ENCODE results near the gene OR2W3. TPM values are rescaled to one million over a fixed set of nuclear protein-coding genes. Genes with fewer than 3 reads are reported as not detected.

Gene OR2W3
- total RNA-seq, 1 donor from 2014 or later: 0.75 TPM

- Mint-ChIP-seq H3K27ac (ENCODE audit: unreplicated experiment) (no peak overlapping the region), H3K36me3 (ENCODE audit: unreplicated experiment) (no peaks in the 10 kb centered on the region), H3K9me3 (ENCODE audit: unreplicated experiment) (peaks cover 9% of the 10 kb centered on the region), H3K27me3 (ENCODE audit: unreplicated experiment) (no peaks in the 10 kb centered on the region), H3K4me1 (ENCODE audit: unreplicated experiment) (peaks cover 9% of the 10 kb centered on the region), H3K4me3 (ENCODE audit: unreplicated experiment) (peak overlapping the region; percentile 71)
- no peak for DNase-seq (ENCODE audit: extremely low spot score, unreplicated experiment)
- TF ChIP-seq CTCF (IDR thresholded peaks at IDR 0.05): no peak
Measured at GRCh38 chr1:247855911-247856310, 39.5 kb upstream of the OR2W3 start.

GRCh38 chr1:247857069-247857984 is 38.1 kb upstream of the OR2W3 start, which contains the start of gene TRIM58:
TSS of gene TRIM58 (plus strand) at chr1:247857187. CDS start at chr1:247857247, 60 bp downstream.
- no peaks in the 10 kb centered on the region for H3K27me3 Mint-ChIP-seq (ENCODE audit: unreplicated experiment)
- no peak within 1 kb of the TSS for H3K27ac Mint-ChIP-seq (ENCODE audit: unreplicated experiment)
- DNase-seq (ENCODE audit: extremely low spot score, unreplicated experiment): no peak
- H3K36me3 Mint-ChIP-seq (ENCODE audit: unreplicated experiment): no peaks in the 10 kb centered on the region
- peaks cover 9% of the 10 kb centered on the region for H3K4me1 Mint-ChIP-seq (ENCODE audit: unreplicated experiment)
- peak within 1 kb of the TSS; percentile 74 for H3K4me3 Mint-ChIP-seq (ENCODE audit: unreplicated experiment)
- H3K9me3 Mint-ChIP-seq (ENCODE audit: unreplicated experiment): peaks cover 4% of the 10 kb centered on the region
- TF ChIP-seq CTCF (IDR thresholded peaks at IDR 0.05): peak; percentile 41

- H3K4me1 Mint-ChIP-seq (ENCODE audit: unreplicated experiment): peaks cover 9% of the 10 kb centered on the region
- no peaks in the 10 kb centered on the region for H3K27me3 Mint-ChIP-seq (ENCODE audit: unreplicated experiment)
- H3K4me3 Mint-ChIP-seq (ENCODE audit: unreplicated experiment): peak overlapping the region; percentile 74
- no peak for DNase-seq (ENCODE audit: extremely low spot score, unreplicated experiment)
- no peak for TF ChIP-seq CTCF (IDR thresholded peaks at IDR 0.05)
- H3K9me3 Mint-ChIP-seq (ENCODE audit: unreplicated experiment): peaks cover 4% of the 10 kb centered on the region
- H3K27ac Mint-ChIP-seq (ENCODE audit: unreplicated experiment): no peak overlapping the region
- H3K36me3 Mint-ChIP-seq (ENCODE audit: unreplicated experiment): no peaks in the 10 kb centered on the region
Measured at GRCh38 chr1:247857985-247858619, 37.3 kb upstream of the OR2W3 start.

- Mint-ChIP-seq H3K27ac (ENCODE audit: unreplicated experiment) (no peak overlapping the region), H3K27me3 (ENCODE audit: unreplicated experiment) (no peaks in the 10 kb centered on the region), H3K4me1 (ENCODE audit: unreplicated experiment) (peaks cover 5% of the 10 kb centered on the region), H3K4me3 (ENCODE audit: unreplicated experiment) (no peak overlapping the region), H3K9me3 (ENCODE audit: unreplicated experiment) (peaks cover 4% of the 10 kb centered on the region), H3K36me3 (ENCODE audit: unreplicated experiment) (peaks cover 2% of the 10 kb centered on the region)
- DNase-seq (ENCODE audit: extremely low spot score, unreplicated experiment): no peak
- TF ChIP-seq CTCF (IDR thresholded peaks at IDR 0.05): no peak
Measured at GRCh38 chr1:247862756-247863155, 32.6 kb upstream of the OR2W3 start.

GRCh38 chr1:247864644-247865043 is 30.7 kb upstream of the OR2W3 start:
- no peaks in the 10 kb centered on the region for H3K4me1 Mint-ChIP-seq (ENCODE audit: unreplicated experiment)

More at GRCh38 chr1:247864644-247865043, 30.7 kb upstream of the OR2W3 start:
- DNase-seq (ENCODE audit: extremely low spot score, unreplicated experiment): no peak
- Mint-ChIP-seq H3K4me3 (ENCODE audit: unreplicated experiment) (no peak overlapping the region), H3K27ac (ENCODE audit: unreplicated experiment) (no peak overlapping the region), H3K36me3 (ENCODE audit: unreplicated experiment) (peaks cover 3% of the 10 kb centered on the region), H3K9me3 (ENCODE audit: unreplicated experiment) (peaks cover 8% of the 10 kb centered on the region), H3K27me3 (ENCODE audit: unreplicated experiment) (no peaks in the 10 kb centered on the region)
- no peak for TF ChIP-seq CTCF (IDR thresholded peaks at IDR 0.05)

Data from osteocyte (in vitro differentiated cells).